DOHH2 (cell line): ENCODE results near the gene SIGLEC9.

Experiments used
- H3F3A ChIP-seq: fragments of 200-600 bp; sonication (generic), shearing (Covaris generic); 2 replicates; pipeline ENCODE4 v1.6.0; 2016; ENCODE audit warnings: antibody characterized with exemption, mild to moderate bottlenecking; ENCODE audit not compliant: control insufficient read depth, insufficient read depth
- H3K27ac ChIP-seq: fragments of 200-600 bp; sonication (generic); 2 replicates; pipeline ENCODE4 v1.5.1; 2014; ENCODE audit warnings: low read depth, mild to moderate bottlenecking, low read length, moderate library complexity
- H3K27me3 ChIP-seq: fragments of 200-600 bp; sonication (generic); 2 replicates; pipeline ENCODE4 v1.6.1; 2014; ENCODE audit warnings: mild to moderate bottlenecking, low read length, mixed read lengths; ENCODE audit not compliant: control insufficient read depth
- H3K36me3 ChIP-seq: fragments of 200-600 bp; sonication (generic); 2 replicates; pipeline ENCODE4 v1.6.1; 2014; ENCODE audit warnings: mild to moderate bottlenecking, low read length, moderate library complexity, mixed read lengths; ENCODE audit not compliant: control insufficient read depth
- H3K4me1 ChIP-seq: fragments of 200-600 bp; sonication (generic); 2 replicates; pipeline ENCODE4 v1.6.1; 2014; ENCODE audit warnings: mild to moderate bottlenecking, low read length, mixed read lengths; ENCODE audit not compliant: control insufficient read depth
- H3K4me2 ChIP-seq: fragments of 200-600 bp; sonication (generic); 2 replicates; pipeline ENCODE4 v1.6.0; 2014; ENCODE audit warnings: mild to moderate bottlenecking, low read length, moderate library complexity
- H3K4me3 ChIP-seq: fragments of 200-600 bp; sonication (generic); 2 replicates; pipeline ENCODE4 v1.5.1; 2014; ENCODE audit warnings: mild to moderate bottlenecking, low read length, mixed read lengths
- H3K79me2 ChIP-seq: fragments of 200-600 bp; sonication (generic); 2 replicates; pipeline ENCODE4 v1.6.1; 2014; ENCODE audit warnings: mild to moderate bottlenecking, low read length, mixed read lengths; ENCODE audit not compliant: control insufficient read depth
- H3K9me2 ChIP-seq: fragments of 200-600 bp; sonication (generic); replicated peaks from 2 replicates; pipeline ENCODE4 v1.6.1; 2014; ENCODE audit warnings: mild to moderate bottlenecking, low read length, mixed read lengths; ENCODE audit not compliant: control insufficient read depth
- H3K9me3 ChIP-seq: fragments of 200-600 bp; sonication (generic); 2 replicates; pipeline ENCODE4 v1.6.1; 2014; ENCODE audit warnings: antibody characterized with exemption, low read length, mixed read lengths; ENCODE audit not compliant: control insufficient read depth, insufficient read depth
- H4K20me1 ChIP-seq: fragments of 200-600 bp; sonication (generic); 2 replicates; pipeline ENCODE4 v1.6.0; 2014; ENCODE audit warnings: low read depth, mild to moderate bottlenecking, antibody characterized with exemption, low read length, moderate library complexity; ENCODE audit not compliant: control insufficient read depth, insufficient read depth
- EZH2phosphoT487 ChIP-seq: fragments of 200-600 bp; sonication (generic); IDR thresholded peaks from 2 replicates; pipeline ENCODE4 v1.6.1; 2017; ENCODE audit warnings: borderline replicate concordance, mild to moderate bottlenecking, antibody characterized with exemption, low read length, moderate library complexity, mixed read lengths
- TF ChIP-seq, protein P1 (sequence below): fragments of 200-600 bp; sonication (generic); IDR thresholded peaks from one replicate; pipeline ENCODE4 v1.5.1; 2014; ENCODE audit warnings: antibody characterized with exemption, mild to moderate bottlenecking, low read depth, low read length; ENCODE audit not compliant: poor library complexity, severe bottlenecking

Gene SIGLEC9

DNA sequence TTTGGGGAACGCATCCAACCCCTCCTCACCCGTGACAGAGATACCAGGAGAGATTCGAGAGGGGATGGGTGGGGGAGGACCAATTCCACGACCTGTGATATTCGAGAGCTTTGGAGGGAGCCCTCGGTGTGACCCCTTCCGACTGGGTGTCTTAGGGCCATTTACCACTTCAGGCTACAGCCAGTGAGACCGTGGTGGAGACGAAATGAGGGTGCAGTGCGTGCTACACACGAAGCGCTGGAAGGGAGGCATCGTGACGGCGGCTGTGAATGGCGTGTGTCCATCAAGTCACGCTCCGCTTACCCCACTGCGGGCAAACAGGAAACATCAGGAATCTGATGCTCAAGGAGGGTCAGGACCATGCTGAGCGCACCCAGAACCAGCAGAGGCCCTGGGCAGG lies 26.9 kb upstream of the SIGLEC9 start:
- peaks cover 11% of the 10 kb centered on the region for H3K79me2 ChIP-seq
- no peak for TF ChIP-seq EZH2phosphoT487
- H3K4me1 ChIP-seq = peaks cover 6% of the 10 kb centered on the region
- peaks cover 26% of the 10 kb centered on the region for H3K36me3 ChIP-seq
- no peaks in the 10 kb centered on the region for H3K9me2 ChIP-seq
- no peak overlapping the region for H3K27ac ChIP-seq
- no peak overlapping the region for H3K4me3 ChIP-seq
- H3K27me3 ChIP-seq = no peaks in the 10 kb centered on the region
- no peaks in the 10 kb centered on the region for H3K9me3 ChIP-seq
- no peak overlapping the region for H3K4me2 ChIP-seq
- no peaks in the 10 kb centered on the region for H3F3A ChIP-seq
- H4K20me1 ChIP-seq = no peaks in the 10 kb centered on the region

DNA sequence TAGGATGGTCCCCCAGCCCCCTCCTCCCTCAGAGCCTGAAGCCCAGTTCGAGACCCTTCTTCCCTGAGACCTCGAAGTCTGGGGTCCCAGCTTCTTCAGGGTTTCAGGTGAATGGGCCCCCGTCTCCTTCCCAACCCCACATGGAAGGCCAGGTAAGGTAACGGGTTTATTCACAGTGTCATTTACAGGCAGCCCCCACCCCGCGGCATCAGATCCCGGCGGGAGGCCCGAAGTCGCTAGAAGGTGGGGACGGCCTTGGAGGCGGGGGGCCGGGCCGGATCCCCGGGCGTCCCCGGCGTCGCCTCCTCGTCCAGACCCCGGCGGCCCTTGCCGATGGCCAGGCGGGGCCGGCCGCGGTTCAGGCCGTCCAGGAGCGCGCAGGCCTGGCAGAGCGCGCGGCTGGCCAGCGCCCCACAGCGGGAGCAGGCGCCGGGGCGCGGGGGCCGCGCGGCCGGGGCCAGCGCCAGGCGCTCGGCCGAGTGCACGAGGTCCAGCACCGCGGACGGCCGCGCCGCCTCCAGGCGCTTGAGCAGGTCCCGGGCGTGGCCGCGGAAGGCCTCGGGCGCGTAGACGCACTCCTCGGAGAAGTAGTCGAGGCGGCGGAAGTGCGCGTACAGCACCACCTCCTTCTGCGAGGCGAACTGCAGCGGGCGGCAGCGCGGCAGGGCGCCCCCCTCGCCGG lies 26.2 kb upstream of the SIGLEC9 start:
- no peaks in the 10 kb centered on the region for H3K9me3 ChIP-seq
- no peaks in the 10 kb centered on the region for H3F3A ChIP-seq
- no peak for TF ChIP-seq EZH2phosphoT487
- TF ChIP-seq, protein P1, sequence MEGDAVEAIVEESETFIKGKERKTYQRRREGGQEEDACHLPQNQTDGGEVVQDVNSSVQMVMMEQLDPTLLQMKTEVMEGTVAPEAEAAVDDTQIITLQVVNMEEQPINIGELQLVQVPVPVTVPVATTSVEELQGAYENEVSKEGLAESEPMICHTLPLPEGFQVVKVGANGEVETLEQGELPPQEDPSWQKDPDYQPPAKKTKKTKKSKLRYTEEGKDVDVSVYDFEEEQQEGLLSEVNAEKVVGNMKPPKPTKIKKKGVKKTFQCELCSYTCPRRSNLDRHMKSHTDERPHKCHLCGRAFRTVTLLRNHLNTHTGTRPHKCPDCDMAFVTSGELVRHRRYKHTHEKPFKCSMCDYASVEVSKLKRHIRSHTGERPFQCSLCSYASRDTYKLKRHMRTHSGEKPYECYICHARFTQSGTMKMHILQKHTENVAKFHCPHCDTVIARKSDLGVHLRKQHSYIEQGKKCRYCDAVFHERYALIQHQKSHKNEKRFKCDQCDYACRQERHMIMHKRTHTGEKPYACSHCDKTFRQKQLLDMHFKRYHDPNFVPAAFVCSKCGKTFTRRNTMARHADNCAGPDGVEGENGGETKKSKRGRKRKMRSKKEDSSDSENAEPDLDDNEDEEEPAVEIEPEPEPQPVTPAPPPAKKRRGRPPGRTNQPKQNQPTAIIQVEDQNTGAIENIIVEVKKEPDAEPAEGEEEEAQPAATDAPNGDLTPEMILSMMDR = no peak
- no peaks in the 10 kb centered on the region for H3K27me3 ChIP-seq
- H3K27ac ChIP-seq = no peak overlapping the region
- H3K36me3 ChIP-seq = peaks cover 31% of the 10 kb centered on the region
- no peaks in the 10 kb centered on the region for H3K9me2 ChIP-seq
- H3K4me2 ChIP-seq = no peak overlapping the region
- H3K4me3 ChIP-seq = no peak overlapping the region
- H3K4me1 ChIP-seq = peaks cover 6% of the 10 kb centered on the region
- peaks cover 11% of the 10 kb centered on the region for H3K79me2 ChIP-seq
- no peaks in the 10 kb centered on the region for H4K20me1 ChIP-seq

DNA sequence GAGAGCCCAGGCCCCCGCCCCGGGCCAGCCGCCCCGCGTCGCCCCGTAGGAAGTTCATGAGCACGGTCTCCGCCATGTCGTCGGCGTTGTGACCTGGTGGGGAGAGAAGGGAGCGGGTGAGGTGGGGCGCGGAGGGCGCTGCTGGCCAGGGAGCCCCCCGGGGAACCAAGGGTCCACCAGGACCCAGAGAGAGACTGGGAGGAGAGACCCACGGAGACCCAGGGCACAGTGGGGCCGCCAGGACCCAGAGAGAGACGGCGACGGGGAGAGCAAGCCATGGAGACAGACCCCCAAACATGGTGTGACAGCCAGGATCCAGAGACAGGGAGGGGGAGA lies 25.7 kb upstream of the SIGLEC9 start:
- no peaks in the 10 kb centered on the region for H4K20me1 ChIP-seq
- H3K9me3 ChIP-seq = no peaks in the 10 kb centered on the region
- H3K27me3 ChIP-seq = no peaks in the 10 kb centered on the region
- H3F3A ChIP-seq = no peaks in the 10 kb centered on the region
- no peaks in the 10 kb centered on the region for H3K9me2 ChIP-seq
- H3K4me3 ChIP-seq = no peak overlapping the region
- H3K4me2 ChIP-seq = no peak overlapping the region
- H3K4me1 ChIP-seq = peaks cover 6% of the 10 kb centered on the region
- TF ChIP-seq EZH2phosphoT487 = no peak
- TF ChIP-seq, protein P1 = no peak
- no peak overlapping the region for H3K27ac ChIP-seq
- peaks cover 36% of the 10 kb centered on the region for H3K36me3 ChIP-seq
- peaks cover 11% of the 10 kb centered on the region for H3K79me2 ChIP-seq

DNA sequence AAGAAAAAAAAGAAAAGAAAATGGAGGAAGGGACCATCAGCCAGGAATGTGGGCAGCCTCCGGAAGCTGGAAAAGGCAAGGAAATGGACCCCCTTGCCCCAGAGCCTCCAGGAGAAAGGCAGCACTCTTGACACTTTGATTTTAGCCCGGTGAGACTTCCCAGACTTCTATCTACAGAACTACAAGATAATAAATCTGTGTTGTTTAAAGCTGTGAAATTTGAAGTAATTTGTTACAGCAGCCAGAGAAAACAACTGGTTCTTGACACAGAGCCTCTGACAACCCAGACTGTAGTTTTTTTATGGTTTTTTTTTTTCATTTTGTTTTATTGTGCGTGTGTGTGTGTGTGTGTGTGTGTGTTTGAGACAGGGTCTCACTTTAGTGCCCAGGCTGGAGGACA lies 24.1 kb upstream of the SIGLEC9 start:
- Histone ChIP-seq H3K4me2 (no peak overlapping the region), H3K27ac (no peak overlapping the region), H3K4me1 (peaks cover 6% of the 10 kb centered on the region), H3K4me3 (no peak overlapping the region), H3K9me2 (no peaks in the 10 kb centered on the region), H3K9me3 (no peaks in the 10 kb centered on the region), H3K36me3 (peaks cover 46% of the 10 kb centered on the region), H3K79me2 (peaks cover 23% of the 10 kb centered on the region), H3K27me3 (no peaks in the 10 kb centered on the region), H4K20me1 (no peaks in the 10 kb centered on the region), H3F3A (no peaks in the 10 kb centered on the region)
- TF ChIP-seq EZH2phosphoT487 = no peak
- TF ChIP-seq, protein P1 = no peak
